K562 (cell line): ENCODE data around the gene NUTM1. TPM values are rescaled to one million over a fixed set of nuclear protein-coding genes. Genes with fewer than 3 reads are reported as not detected.
A peak's percentile ranks its signal among the peaks of the same experiment; 100 is the strongest.

Experiments
- ARID1B ChIP-seq: fragments of 450-650 bp; IDR thresholded peaks from 2 replicates; pipeline ENCODE4 v1.6.1; 2016; ENCODE audit warnings: antibody characterized with exemption, mild to moderate bottlenecking, inconsistent platforms
- EGR1 ChIP-seq: fragments of 450-650 bp; conservative IDR thresholded peaks from 2 replicates; pipeline ENCODE4 v1.6.1; 2017; ENCODE audit warnings: mild to moderate bottlenecking
- EP300 ChIP-seq: IDR thresholded peaks from 2 replicates; pipeline ENCODE4 v1.6.1; 2012; ENCODE audit warnings: low read length, improper control_type of control experiment
- ESRRA ChIP-seq: fragments of 450-650 bp; IDR thresholded peaks from 2 replicates; pipeline ENCODE4 v1.6.1; 2014; ENCODE audit warnings: low read depth, mild to moderate bottlenecking, moderate library complexity, borderline replicate concordance
- FOSL1 ChIP-seq: fragments of 200-800 bp; sonication (Bioruptor generic); conservative IDR thresholded peaks from 2 replicates; pipeline ENCODE4 v1.6.1; 2016; ENCODE audit warnings: missing genetic modification characterization, missing compliant biosample characterization
- FOXM1 ChIP-seq, 2 experiments: fragments of 450-650 bp in 1 of 2; sonication (generic) in 1 of 2; formaldehyde crosslinking in 1 of 2; IDR thresholded peaks; 2 replicates each; pipeline versions ENCODE4 v1.6.1 to v1.9.0; 2017 to 2022; ENCODE audit warnings: low read depth in 2 of 2, mild to moderate bottlenecking in 2 of 2, missing genetic modification reagents in 1 of 2, moderate library complexity in 1 of 2
- GATA2 ChIP-seq: sonication (generic); formaldehyde crosslinking; IDR thresholded peaks from 2 replicates; pipeline ENCODE4 v1.4.0; 2020; ENCODE audit warnings: mild to moderate bottlenecking, missing genetic modification reagents
- IRF2 ChIP-seq: sonication (generic); formaldehyde crosslinking; IDR thresholded peaks from 2 replicates; pipeline ENCODE4 v1.8.1; 2022; ENCODE audit warnings: mild to moderate bottlenecking, missing genetic modification reagents
- MCM7 ChIP-seq, 2 experiments: fragments of 450-650 bp; IDR thresholded peaks; 2 replicates each; pipeline ENCODE4 v1.6.1; 2016 to 2018
- MEIS2 ChIP-seq: fragments of 450-650 bp; IDR thresholded peaks from 2 replicates; pipeline ENCODE4 v1.6.1; 2014; ENCODE audit warnings: mild to moderate bottlenecking; ENCODE audit not compliant: partially characterized antibody
- MLX ChIP-seq, 2 experiments: fragments of 450-650 bp in 1 of 2; sonication (generic) in 1 of 2; formaldehyde crosslinking; conservative IDR thresholded peaks; 2 replicates each; pipeline versions ENCODE4 v1.4.0 to v1.8.1; 2020 to 2022; ENCODE audit warnings: mild to moderate bottlenecking in 1 of 2, missing genetic modification reagents in 1 of 2
- NCOA1 ChIP-seq: fragments of 450-650 bp; IDR thresholded peaks from 2 replicates; pipeline ENCODE4 v1.6.1; 2016; ENCODE audit warnings: low read depth
- NCOR1 ChIP-seq: fragments of 450-650 bp; IDR thresholded peaks from 2 replicates; pipeline ENCODE4 v1.6.1; 2016; ENCODE audit warnings: mild to moderate bottlenecking, moderate library complexity
- TBL1XR1 ChIP-seq, 2 experiments: IDR thresholded peaks; 2 replicates each; pipeline ENCODE4 v1.6.1; 2012; ENCODE audit warnings: improper control_type of control experiment in 2 of 2, low read length in 2 of 2, mild to moderate bottlenecking in 1 of 2
- TSC22D4 ChIP-seq: fragments of 450-650 bp; IDR thresholded peaks from 2 replicates; pipeline ENCODE4 v1.6.1; 2016; ENCODE audit warnings: missing genetic modification characterization, missing biosample characterization, control low read depth
- ZNF507 ChIP-seq: conservative IDR thresholded peaks from 2 replicates; pipeline ENCODE4 v1.6.1; 2017; ENCODE audit warnings: missing genetic modification characterization, missing compliant biosample characterization
- polyA plus RNA-seq, 8 experiments: library from polyadenylated mRNA; depleted of rRNA in 4 of 8; stranded (reverse) in 5 of 8; unstranded in 3 of 8; fragments of >200 nt; fragmentation: Nextera tagmentation in 2 of 8; fragmentation: Illumina TruSeq in 1 of 8; extraction: Ambion mirVana in 2 of 8; extraction: Trizol in 1 of 8; gene quantifications; 2 replicates each; pipeline versions ENCODE4 v1.2.1 to v1.2.3, GENCODE V29; 2011 to 2014; ENCODE audit warnings: inconsistent platforms in 1 of 8, missing spikeins in 1 of 8
- total RNA-seq, 7 experiments: library from RNA; depleted of rRNA in 6 of 7; stranded (reverse); fragments of >200 nt in 6 of 7; fragmentation: Illumina TruSeq in 2 of 7; extraction: Trizol in 2 of 7; gene quantifications; 2 replicates each; pipeline versions ENCODE4 v1.2.1 to v1.2.3, GENCODE V29; 2011 to 2021; ENCODE audit warnings: low replicate concordance in 1 of 7
- TF ChIP-seq, protein P1 (sequence below), 2 experiments: IDR thresholded peaks in 1 of 2; conservative IDR thresholded peaks in 1 of 2; 2 replicates each; pipeline ENCODE4 v1.6.1; 2016; ENCODE audit warnings: low read depth in 2 of 2, mild to moderate bottlenecking in 1 of 2, missing compliant biosample characterization in 1 of 2, missing genetic modification characterization in 1 of 2, moderate library complexity in 1 of 2
- TF ChIP-seq, protein P2 (sequence below): sonication (generic); IDR thresholded peaks from 2 replicates; pipeline ENCODE4 v1.6.1; 2016
- TF ChIP-seq, protein P3 (sequence below), 2 experiments: fragments of 450-650 bp; IDR thresholded peaks; 2 replicates each; pipeline ENCODE4 v1.6.1; 2018; ENCODE audit warnings: mild to moderate bottlenecking in 2 of 2, low read depth in 1 of 2; ENCODE audit not compliant: partially characterized antibody in 2 of 2

The NUTM1 gene
- total and polyA plus RNA-seq, 9 of the 15 experiments (the other 6 are each of a cell fraction or from before 2014, with no cell fraction given), result 0.01 to 0.05 (median 0.04) TPM; not detected in 4

GRCh38 chr15:34331809-34332208 is 11.3 kb upstream of the NUTM1 start (continued):
- TF ChIP-seq, protein P1, sequence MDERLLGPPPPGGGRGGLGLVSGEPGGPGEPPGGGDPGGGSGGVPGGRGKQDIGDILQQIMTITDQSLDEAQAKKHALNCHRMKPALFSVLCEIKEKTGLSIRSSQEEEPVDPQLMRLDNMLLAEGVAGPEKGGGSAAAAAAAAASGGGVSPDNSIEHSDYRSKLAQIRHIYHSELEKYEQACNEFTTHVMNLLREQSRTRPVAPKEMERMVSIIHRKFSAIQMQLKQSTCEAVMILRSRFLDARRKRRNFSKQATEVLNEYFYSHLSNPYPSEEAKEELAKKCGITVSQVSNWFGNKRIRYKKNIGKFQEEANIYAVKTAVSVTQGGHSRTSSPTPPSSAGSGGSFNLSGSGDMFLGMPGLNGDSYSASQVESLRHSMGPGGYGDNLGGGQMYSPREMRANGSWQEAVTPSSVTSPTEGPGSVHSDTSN (CRISPR knock-in tag; IDR thresholded peaks at IDR 0.05; ENCODE audit: low read depth), result no peak
- TF ChIP-seq, protein P1 (tag; conservative IDR thresholded peaks at IDR 0.05; ENCODE audit: low read depth), result peak; percentile 51; the same call in 1 of the 2 replicates
- 0 out of 2 replicates have a peak, but pooled peaks have one; percentile 15 for TF ChIP-seq GATA2 (CRISPR knock-in tag)
- peak; percentile 43; the same call in 1 of the 2 replicates for TF ChIP-seq ESRRA
- TF ChIP-seq ARID1B, result peak; percentile 91
- 0 out of 2 replicates have a peak, but pooled peaks have one; percentile 18 for TF ChIP-seq NCOA1
- peak in 1 of 2 experiments; percentile 32; a peak in 1 of 4 replicates for TF ChIP-seq TBL1XR1 (IDR thresholded peaks at IDR 0.05; ENCODE audit: low read length in 2 of 2)
- TF ChIP-seq ZNF507 (tag), result no peak
- TF ChIP-seq, protein P2, sequence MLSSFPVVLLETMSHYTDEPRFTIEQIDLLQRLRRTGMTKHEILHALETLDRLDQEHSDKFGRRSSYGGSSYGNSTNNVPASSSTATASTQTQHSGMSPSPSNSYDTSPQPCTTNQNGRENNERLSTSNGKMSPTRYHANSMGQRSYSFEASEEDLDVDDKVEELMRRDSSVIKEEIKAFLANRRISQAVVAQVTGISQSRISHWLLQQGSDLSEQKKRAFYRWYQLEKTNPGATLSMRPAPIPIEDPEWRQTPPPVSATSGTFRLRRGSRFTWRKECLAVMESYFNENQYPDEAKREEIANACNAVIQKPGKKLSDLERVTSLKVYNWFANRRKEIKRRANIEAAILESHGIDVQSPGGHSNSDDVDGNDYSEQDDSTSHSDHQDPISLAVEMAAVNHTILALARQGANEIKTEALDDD, result peak; percentile 72
- peak; percentile 91 for TF ChIP-seq MEIS2
- no peak for TF ChIP-seq MLX (CRISPR knock-in tag; conservative IDR thresholded peaks at IDR 0.05)
- TF ChIP-seq TSC22D4 (tag), result no peak
- TF ChIP-seq EP300, result peak; percentile 84
- peak; percentile 23; the same call in 1 of the 2 replicates for TF ChIP-seq FOXM1 (IDR thresholded peaks at IDR 0.05; ENCODE audit: low read depth)
- no peak for TF ChIP-seq FOXM1 (CRISPR knock-in tag; IDR thresholded peaks at IDR 0.05; ENCODE audit: low read depth)
- TF ChIP-seq EGR1, result no peak
- TF ChIP-seq NCOR1, result peak; percentile 67
- TF ChIP-seq FOSL1 (tag), result peak; percentile 48; the same call in 1 of the 2 replicates
- TF ChIP-seq, protein P3, sequence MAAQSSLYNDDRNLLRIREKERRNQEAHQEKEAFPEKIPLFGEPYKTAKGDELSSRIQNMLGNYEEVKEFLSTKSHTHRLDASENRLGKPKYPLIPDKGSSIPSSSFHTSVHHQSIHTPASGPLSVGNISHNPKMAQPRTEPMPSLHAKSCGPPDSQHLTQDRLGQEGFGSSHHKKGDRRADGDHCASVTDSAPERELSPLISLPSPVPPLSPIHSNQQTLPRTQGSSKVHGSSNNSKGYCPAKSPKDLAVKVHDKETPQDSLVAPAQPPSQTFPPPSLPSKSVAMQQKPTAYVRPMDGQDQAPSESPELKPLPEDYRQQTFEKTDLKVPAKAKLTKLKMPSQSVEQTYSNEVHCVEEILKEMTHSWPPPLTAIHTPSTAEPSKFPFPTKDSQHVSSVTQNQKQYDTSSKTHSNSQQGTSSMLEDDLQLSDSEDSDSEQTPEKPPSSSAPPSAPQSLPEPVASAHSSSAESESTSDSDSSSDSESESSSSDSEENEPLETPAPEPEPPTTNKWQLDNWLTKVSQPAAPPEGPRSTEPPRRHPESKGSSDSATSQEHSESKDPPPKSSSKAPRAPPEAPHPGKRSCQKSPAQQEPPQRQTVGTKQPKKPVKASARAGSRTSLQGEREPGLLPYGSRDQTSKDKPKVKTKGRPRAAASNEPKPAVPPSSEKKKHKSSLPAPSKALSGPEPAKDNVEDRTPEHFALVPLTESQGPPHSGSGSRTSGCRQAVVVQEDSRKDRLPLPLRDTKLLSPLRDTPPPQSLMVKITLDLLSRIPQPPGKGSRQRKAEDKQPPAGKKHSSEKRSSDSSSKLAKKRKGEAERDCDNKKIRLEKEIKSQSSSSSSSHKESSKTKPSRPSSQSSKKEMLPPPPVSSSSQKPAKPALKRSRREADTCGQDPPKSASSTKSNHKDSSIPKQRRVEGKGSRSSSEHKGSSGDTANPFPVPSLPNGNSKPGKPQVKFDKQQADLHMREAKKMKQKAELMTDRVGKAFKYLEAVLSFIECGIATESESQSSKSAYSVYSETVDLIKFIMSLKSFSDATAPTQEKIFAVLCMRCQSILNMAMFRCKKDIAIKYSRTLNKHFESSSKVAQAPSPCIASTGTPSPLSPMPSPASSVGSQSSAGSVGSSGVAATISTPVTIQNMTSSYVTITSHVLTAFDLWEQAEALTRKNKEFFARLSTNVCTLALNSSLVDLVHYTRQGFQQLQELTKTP (IDR thresholded peaks at IDR 0.05; ENCODE audit: low read depth in 1 of 2, partially characterized antibody in 2 of 2), result no peak
- TF ChIP-seq MCM7 (IDR thresholded peaks at IDR 0.05), result no peak
- no peak for TF ChIP-seq IRF2
